Stimulated activated CD4-positive, alpha-beta T cell treated with anti-CD3 and anti-CD28 coated beads, Interleukin-15, amount 100 ng/mL, for 48 hours (primary cell): ENCODE data around the gene NDC80.
A peak's percentile ranks its signal among the peaks of the same experiment; 100 is the strongest.
"Not testable (repeated sequence)": the region's sequence is repeated elsewhere in the genome, so short reads cannot be mapped to it uniquely, and the experiment has no call there.

Experiments used
- DNase-seq, 2 donors: peaks; one replicate each; pipeline ENCODE4 v3.0.0-alpha.2; 2020; ENCODE audit warnings: low read depth in 2 of 2

NDC80 gene

DNA sequence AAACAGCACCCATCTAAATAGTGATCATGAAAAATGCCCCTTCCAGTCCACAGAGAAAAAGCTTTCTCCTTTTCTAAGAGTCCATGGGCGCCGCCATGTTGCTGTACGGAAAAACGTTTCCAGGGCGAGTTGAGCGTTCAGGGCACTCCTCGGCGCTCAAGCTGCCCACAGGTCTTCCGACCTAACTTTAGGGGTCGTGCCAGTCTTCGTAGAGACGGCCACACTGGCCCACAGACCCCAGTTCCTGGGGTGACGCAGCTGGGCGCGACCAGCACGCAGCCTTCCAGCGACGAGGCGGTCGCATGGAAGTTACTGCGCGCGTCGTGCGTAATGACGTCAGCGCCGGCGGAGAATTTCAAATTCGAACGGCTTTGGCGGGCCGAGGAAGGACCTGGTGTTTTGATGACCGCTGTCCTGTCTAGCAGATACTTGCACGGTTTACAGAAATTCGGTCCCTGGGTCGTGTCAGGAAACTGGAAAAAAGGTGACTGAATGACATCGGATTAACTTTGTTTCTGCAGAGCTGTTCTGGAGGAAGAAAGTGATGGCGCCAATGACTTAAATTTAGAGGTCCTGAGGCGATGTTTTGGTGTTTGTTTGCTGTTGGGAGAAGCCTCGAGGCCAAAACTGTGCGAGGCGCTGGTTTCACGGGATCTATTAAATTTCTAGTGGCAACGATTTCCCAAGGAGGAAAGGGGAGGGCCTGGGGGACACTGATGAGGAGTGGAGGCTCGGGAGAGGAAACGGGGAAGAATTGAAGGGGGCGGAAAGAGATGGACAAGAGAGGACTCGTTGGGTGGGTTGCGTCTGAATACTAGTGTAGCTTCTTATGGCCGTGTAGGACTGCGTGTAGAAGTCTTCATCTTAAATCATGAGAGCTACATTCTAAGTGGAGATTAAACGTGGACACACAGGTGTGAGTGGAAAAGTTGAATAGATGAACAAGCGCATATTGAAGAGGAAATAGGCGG, at the start of gene NDC80, which contains the start of gene METTL4:
NDC80 (plus strand) TSS at position 358 of the 971 bp plus-strand sequence. CDS start 1,429 bp downstream, outside the sequence.
METTL4 (minus strand) TSS at position 306 of the 971 bp plus-strand sequence. CDS start 4,289 bp downstream, outside the sequence.
- peak; percentile 66 to 78 for DNase-seq

- no peak for DNase-seq
These were observed 49.2 kb upstream of the NDC80 start for GRCh38 chr18:2522112-2522511.

DNA sequence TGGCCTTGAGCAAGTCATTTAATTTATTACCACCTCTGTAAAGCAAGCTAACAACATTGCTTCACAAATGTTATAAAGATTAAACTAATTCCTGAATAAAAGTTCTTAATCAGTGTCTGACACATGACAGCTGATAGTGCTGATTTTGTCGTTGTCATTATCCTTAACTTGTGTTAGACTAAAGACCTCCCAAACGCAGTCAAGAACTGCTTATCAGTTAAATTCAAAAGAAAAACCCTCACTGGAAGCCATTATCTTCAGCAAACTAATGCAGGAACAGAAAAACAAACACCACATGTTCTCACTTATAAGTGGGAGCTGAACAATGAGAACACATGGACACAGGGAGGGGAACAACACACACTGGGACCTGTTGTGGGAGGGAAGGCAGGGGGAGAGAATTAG, 46.6 kb upstream of the NDC80 start:
- not testable (repeated sequence) for DNase-seq

DNA sequence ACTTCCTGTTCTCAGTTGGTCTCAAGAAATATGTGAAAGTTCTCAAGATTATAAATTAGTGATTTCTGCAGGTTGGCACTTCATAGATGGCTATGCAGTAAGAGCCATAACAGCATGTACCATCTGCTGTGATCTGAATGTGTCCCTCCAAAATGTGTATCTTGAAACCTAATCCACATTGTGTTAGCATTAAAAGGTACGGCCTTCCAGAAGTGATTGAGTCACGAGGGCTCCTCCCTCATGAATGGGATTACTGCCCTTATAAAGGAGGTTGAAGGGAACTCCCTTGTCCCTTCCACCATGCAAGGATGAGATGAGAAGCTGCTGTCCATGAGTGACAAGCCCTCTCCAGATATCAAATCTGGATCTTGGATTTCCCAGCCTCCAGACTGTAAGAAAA, 45.0 kb upstream of the NDC80 start:
- DNase-seq = no peak

GRCh38 chr18:2529154-2529553, 42.2 kb upstream of the NDC80 start:
- no peak for DNase-seq

GRCh38 chr18:2531751-2532150, 39.6 kb upstream of the NDC80 start:
- no peak for DNase-seq

DNA sequence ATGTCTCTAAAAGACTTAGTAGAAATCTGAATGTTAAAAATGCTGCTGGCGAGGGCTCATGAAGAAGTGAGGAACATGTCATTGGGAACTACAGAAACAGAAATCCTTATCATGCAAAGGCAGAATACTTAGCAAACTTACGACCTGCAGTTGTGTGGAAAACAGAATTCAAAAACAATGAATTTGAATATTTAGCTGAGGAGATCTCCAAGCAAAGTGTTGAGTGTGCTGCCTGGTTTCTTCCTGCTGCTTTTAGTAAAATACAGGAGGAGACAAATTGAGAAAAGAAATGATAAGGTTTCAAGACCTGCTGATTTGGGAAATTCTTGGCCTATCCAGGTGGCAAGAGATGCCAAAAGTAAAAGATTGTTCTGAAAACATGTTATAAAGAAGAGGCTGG, 38.6 kb upstream of the NDC80 start:
- DNase-seq = no peak

DNA sequence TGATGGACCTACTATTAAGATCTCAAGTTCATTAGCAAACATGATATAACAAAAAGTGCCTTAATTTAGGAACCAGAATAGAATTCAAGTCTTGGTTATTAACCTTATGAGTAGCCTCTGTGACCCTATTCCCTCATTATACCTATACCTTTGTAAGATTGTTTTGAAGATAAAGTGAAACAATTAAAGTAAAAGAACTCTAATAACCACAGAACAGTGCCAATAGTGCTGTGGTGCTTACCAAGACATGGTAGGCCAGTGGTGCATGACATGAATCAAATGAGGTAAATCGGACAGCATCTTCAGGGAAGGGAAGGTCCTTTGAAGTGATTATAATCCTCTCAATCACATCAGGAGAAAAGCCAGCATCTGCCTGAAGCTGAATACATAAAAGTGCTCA, 36.5 kb upstream of the NDC80 start:
- no peak for DNase-seq

DNA sequence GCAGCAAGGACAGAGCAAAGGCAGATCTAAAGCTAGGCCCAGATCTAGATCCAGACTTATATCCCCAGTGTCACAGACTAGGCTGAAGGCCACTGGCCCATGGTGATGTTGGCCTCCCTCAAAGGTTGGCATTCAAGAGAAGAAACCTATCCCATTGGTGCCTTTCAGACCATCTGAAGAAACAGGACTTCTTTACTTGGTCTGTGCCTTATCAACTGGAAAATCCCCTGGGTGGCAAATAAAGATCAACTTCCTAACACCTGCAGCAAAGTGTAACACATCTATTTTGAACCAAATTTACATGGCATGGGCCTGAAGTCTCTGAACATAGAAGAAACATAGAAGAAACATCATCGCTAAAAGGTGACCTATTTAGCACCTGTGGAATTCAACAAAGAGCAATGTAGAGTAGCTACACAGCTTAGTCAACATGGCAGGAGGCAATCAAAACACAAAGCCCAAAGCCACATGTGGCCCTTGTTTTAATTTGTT, 35.9 kb upstream of the NDC80 start:
- DNase-seq = no peak

DNA sequence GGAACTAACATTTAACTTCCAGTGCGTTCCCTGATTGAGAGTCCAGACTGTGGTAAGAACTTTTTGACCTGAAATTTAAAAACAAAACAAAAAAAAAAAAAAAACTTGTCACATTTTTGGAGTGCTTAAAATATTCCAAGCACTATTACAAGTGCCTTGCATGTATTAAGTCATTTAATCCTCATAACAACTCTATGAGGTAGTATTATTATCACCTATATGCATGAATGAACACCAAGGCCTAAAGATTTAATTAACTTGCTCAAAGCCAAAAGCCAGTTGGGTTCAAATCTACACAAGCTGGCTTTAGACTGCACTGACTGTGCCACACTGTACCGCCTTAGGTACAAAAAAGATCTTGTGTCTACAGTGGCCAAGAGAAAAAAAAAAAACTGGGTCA, 35.3 kb upstream of the NDC80 start:
- no peak for DNase-seq

GRCh38 chr18:2536493-2536892, 34.9 kb upstream of the NDC80 start:
- no peak for DNase-seq

DNA sequence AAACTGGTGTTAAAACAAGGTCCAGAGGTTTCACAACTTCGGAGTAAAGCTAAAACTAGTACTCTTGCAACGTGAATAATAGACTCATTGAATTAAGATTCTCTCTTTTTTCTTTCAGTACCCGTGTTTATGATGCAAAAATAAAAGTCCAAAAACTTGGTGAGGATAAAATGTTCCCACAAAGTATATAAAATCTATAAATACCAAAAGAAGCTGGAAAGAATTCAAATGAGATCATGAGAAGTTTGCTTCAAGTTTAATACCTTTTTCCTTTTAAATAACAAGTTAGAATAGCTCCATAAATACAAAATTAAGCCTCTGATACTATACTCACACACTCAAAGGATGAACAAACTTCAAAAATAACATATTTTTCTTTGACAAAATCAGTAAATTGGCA, 34.1 kb upstream of the NDC80 start:
- DNase-seq = no peak

DNA sequence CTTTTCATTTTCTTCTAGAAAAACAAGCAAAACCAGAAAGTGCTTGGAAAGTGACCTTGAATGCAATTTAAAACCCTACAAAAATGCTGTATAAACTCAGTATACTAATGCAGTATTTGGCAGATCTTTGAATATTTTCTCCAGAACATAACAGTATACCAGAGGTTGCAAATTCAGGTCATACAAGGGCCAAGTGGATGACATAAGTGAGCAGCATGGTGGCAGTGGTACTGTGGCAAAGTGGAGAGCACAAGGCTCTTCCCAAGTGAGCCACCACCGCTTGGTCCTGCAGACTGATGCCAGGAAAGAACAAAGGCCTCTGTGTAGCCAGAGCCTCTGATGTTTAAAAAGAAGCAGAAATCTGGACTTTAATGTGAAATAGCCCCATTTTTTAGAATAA, 33.1 kb upstream of the NDC80 start:
- DNase-seq = no peak

DNA sequence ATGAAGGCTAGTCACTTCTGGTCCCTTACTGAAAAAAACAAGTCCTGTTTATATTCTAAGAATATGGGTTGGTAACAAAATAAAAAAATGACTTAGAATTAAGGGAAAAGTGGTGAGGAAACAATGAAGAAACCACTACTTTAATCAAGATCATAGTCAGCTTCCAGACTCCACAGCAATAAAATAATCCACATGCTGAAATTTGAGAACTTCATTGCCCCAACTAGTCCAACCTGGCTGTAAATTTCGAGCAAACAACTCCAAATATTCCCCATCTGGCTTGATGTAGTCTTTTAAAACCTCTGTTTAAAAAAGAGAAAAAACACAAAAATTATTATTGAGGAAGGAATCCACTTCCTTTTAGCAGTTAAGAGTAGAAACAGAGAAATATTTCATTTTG, 32.5 kb upstream of the NDC80 start:
- DNase-seq = no peak

DNA sequence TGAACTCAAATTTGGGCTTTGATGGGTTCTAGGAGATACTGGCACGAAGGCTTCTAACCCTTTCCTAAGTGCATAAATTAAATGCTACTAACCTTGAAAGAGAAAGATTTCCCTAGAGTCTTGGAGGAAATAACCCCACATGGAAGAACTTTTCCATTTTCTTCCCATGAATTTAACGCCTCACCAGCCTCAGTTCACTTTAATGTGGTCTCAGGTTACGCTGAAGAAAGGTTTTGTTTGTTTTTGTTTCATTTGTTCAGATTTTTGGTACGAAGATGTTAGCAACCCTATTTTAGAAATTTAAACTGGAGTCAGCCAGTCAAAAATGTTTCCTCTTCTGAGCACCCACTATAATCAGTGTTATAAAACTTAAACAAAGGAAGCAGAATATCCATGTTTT, 30.8 kb upstream of the NDC80 start:
- no peak for DNase-seq

DNA sequence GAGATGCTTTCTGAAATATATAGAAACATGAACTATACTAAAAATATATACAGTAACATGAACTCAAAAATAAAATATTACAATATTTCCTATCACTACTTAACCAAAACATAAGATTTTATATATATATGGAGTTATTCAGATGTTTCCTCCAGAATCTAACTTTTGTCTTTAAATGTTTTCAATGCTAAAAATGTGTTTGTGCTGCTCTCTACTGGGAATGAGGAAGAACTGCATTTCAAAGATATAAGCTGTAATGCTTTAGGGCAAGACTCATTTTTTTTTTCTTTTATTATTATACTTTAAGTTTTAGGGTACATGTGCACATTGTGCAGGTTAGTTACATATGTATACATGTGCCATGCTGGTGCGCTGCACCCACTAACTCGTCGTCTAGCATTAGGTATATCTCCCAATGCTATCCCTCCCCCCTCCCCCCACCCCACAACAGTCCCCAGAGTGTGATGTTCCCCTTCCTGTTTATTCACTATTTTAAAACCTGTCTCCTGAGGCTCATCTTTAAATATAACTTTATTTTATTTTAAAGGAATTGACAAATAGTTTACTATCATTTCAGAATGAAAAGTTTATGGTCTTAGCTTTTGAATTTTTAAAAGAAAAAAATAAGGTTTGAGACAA, 29.3 kb upstream of the NDC80 start:
- DNase-seq = not testable (repeated sequence)

DNA sequence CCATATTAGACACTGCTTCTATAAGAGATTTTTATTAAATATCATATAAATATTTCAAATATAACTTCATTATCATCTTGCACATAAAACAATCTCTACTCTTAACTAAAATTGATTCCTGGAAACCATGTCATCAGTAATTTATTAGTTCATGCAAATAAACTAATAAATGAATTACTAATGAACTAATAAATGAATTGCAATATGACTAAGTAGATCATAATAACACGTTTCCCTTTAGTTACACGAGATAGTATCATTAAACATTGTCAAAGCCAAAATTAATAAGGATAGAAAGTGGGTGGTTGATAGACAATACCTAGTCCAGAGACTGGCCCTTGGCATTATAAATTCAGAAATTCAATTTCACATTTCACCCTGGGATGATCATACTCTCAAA, 26.2 kb upstream of the NDC80 start:
- no peak for DNase-seq

- DNase-seq = no peak
These were observed 23.8 kb upstream of the NDC80 start for GRCh38 chr18:2547477-2548087.

DNA sequence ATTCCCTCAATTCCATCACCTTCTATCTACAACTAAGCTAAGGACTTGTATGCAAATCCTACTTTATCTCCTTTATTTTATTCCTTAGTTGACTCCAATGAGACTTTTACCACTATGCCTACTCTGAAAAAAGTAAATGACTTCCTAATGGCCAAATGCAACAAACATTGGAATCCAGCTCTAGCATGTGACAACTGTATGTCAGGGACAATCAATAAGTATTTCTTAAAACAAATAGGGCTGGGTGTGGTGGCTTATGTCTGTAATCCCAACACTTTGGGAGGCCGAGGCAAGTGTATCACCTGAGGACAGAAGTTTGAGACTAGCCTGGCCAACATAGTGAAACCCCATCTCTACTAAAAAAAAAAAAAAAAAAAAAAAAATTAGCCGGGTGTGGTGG, 21.9 kb upstream of the NDC80 start:
- no peak for DNase-seq

- no peak for DNase-seq
These were observed 19.9 kb upstream of the NDC80 start for GRCh38 chr18:2551425-2551824.

GRCh38 chr18:2554696-2555095, 16.7 kb upstream of the NDC80 start:
- no peak for DNase-seq

- DNase-seq = no peak
These were observed 15.5 kb upstream of the NDC80 start for GRCh38 chr18:2555895-2556294.
